ENCODE measurements around the gene GPC5.
"Not testable (repeated sequence)": the region's sequence is repeated elsewhere in the genome, so short reads cannot be mapped to it uniquely, and the experiment has no call there.

The GPC5 gene

DNA sequence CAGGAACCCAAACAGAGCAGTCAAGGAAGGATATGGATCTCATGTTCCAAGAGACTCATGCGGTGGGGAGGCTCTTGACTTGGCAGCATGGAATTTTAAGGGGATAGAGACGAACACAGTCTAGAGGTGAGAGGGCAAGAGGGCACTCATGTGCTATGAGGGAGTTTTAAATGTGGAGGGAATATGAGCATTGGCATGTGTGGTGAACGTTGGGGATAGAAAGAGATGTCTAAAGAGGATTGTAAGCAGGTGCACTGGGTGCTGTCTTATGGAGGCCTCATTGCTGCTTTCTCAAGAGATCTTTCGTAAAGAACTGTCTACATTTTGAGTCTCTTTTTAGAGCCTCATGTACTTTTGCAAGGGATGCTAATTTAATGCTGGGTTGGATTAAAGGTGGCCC lies 1227.9 kb downstream of the GPC5 start:
- DNase-seq (ENCODE audit: low read depth in 2 of 2), result no peak

- no peak for DNase-seq (ENCODE audit: low read depth in 2 of 2)
Observed at GRCh38 chr13:92640936-92641335, 1242.5 kb downstream of the GPC5 start.

DNA sequence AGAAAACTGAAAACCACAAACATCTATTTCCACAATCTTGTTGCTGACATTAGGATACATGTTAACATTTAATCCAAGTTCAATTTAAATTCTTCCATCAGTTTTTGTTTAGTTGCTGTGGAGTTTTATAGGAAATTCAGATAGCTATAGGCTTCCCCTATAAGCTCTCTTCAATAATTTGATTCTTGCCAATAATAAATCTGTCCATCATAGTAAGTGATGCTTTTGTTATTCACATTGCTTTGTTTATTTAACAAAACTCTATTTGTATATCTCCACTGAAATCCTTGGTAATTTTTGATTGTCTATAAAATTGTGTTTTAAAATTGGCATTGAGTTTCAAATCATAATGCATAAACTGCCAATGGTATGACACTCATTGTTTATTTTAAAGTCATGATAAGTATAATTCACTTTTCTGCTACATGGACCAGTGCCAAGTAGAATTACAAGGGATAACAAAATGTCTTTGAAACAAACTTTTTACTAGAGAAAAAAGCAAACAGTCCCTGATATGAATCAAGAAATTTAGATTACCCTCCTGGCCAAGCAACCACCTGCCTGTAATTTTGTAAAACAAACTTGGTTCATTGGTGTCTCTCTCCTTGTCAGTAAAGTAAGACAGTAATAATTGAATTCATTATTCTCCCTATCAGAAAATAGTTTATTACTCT lies 1250.9 kb downstream of the GPC5 start:
- DNase-seq (ENCODE audit: low read depth in 2 of 2), result no peak

GRCh38 chr13:92656103-92656502 lies 1257.7 kb downstream of the GPC5 start:
- DNase-seq (ENCODE audit: low read depth in 2 of 2), result no peak

- DNase-seq (ENCODE audit: low read depth in 2 of 2), result no peak
Observed at GRCh38 chr13:92656648-92657047, 1258.2 kb downstream of the GPC5 start.

DNA sequence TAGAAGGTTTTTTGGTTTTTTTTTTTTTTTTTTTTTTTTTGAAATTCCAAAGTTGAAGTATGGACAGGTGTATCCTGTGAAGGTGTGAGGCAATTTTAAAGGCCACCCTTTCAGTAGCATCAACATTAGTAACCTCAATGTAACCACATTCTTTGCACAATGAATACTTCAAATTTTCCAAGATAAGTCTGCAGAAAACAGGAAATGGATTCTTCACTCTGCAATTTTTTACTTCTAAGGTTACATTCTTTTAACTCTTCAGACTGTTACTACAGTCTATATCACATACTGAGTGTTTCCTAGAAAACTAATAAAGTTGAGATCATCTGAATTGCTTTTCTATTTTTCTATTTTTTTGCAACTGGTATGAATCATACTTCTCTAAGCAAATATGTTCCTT lies 1259.1 kb downstream of the GPC5 start:
- DNase-seq (ENCODE audit: low read depth in 2 of 2), result no peak

DNA sequence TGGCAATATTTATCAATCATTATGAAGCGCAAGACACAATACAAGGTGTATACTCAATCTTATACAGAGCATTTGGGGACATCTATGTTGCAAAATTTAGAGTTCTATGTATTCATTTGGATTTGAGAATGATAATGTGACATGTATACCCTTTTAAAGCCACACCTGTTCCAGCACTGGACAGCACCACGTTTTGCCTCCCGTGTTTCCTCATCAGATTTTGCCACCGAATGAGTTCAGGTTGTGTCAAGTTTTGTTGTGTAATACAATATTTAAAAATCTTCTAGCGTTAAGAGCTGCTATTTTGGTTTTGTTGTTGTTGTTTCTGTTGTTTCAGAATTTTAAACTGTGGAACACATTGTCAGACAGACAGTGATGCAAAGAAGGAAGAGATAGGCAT lies 1259.9 kb downstream of the GPC5 start:
- DNase-seq (ENCODE audit: low read depth in 2 of 2), result no peak

DNA sequence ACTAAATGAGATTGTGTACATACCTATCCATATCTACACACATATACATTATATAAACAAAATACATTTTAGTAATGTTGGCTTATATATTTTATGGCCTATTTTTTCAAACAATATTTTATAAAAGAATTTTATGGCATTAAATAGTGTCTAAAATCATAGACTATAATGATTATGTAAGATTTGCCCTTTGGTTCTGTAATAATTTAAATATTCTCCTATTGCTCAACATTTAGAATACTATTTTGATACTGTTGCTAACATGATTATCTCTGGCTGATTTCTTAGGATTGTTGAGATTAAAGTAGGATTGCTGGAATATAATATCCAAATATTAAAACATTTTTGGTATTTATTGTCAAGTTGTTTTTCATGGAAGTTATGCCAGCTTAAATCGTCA lies 1263.0 kb downstream of the GPC5 start:
- DNase-seq (ENCODE audit: low read depth in 2 of 2), result no peak

DNA sequence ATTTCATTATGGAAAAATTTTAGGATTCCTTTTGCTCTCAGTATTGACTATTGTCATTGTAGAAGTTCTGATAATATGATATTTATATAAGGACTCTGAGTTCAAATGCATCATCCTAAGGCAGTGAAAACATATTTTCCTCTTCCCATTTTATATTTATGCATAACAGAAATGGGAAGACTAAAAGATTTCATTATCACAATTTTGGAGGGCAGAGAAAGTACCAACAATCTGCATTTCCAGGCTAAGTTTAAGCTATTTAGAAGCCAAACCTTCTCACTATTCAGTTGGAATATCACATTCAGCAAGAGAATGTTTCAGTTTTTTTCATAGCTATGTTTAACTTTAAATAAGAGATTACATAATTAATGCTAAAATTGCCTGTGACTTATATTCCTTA lies 1269.7 kb downstream of the GPC5 start:
- DNase-seq (ENCODE audit: low read depth in 2 of 2), result no peak

- no peak for DNase-seq (ENCODE audit: low read depth in 2 of 2)
Observed at GRCh38 chr13:92670096-92670495, 1271.7 kb downstream of the GPC5 start.

DNA sequence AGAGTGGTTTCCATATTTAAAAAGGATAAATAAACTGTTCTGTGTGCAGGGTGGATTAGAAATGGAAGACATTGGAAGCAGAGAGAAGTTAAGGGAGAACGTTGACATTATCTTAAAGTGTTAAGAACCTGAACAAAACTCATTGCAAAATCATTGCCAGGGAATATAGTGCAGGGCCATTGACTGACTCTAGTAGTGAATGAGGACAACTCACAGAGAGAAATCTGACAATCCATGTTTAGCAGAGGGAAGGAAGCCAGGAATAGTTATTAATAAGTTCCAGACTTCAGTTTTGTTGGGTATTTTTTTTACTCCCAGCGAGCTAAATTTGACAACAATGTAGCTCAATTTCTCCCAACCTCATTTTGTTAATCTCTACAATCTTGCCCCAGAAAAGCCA lies 1273.4 kb downstream of the GPC5 start:
- DNase-seq (ENCODE audit: low read depth in 2 of 2), result no peak

GRCh38 chr13:92676246-92676645 lies 1277.8 kb downstream of the GPC5 start:
- DNase-seq (ENCODE audit: low read depth in 2 of 2), result no peak

DNA sequence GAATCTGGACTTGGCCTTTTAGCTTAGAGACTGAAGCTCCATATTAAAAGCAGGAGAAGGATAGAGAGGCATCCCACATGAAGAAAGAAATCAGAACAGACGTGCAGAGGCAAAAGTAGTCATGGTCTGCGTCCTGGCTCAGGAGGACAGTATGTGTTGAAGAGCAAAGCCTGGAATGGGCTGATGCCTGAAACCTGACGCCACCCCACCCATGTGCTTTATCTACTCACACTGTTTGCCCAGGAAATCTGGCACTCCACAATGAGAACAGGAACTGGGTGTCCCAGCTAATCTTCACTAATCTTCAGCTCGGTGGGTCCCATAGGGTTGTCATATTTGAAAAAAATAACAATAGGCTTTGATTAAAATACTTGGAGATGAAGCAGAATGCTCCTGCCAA lies 1279.2 kb downstream of the GPC5 start:
- no peak for DNase-seq (ENCODE audit: low read depth in 2 of 2)

DNA sequence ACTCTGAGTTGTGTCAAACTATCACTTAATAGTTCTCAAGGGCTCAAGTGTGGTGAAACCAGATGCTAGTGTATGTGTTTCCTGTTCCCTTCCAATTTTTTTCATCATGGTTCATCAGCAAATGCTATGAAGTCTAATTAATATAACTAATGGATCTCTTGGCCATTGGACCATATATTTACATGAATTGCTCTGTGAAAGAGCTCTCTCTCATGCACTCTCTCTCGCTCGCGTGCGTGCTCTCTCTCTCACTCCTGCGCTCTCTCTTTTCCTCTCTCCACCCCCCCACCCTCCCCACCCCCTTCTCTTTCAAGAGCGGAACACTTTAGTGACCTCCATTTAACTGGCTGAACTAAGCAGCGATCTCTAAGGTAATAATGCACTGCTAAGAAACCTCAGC lies 1281.2 kb downstream of the GPC5 start:
- DNase-seq (ENCODE audit: low read depth in 2 of 2), result no peak

GRCh38 chr13:92681239-92681638 lies 1282.8 kb downstream of the GPC5 start:
- no peak for DNase-seq (ENCODE audit: low read depth in 2 of 2)

- DNase-seq (ENCODE audit: low read depth in 2 of 2), result no peak
Observed at GRCh38 chr13:92682832-92683517, 1284.6 kb downstream of the GPC5 start.

DNA sequence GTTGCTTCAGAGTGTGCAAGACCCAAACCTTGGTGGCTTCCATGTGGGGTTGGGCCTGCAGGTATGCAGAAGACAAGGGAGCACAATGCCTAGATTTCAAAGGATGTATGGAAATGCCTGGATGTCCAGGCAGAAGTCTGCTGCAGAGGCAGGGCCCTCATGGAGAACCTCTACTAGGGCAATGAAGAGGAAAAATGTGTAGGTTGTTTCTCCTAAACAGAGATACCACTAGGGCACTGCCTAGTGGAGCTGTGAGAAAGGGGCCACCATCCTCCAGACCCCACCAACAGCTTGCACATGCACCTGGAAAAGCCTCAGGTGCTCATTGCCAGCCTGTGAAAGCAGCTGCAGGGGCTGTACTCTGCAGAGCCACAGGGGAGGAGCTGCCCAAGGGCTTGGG lies 1295.6 kb downstream of the GPC5 start:
- DNase-seq (ENCODE audit: low read depth in 2 of 2), result no peak

GRCh38 chr13:92695827-92696226 lies 1297.4 kb downstream of the GPC5 start:
- DNase-seq (ENCODE audit: low read depth in 2 of 2), result not testable (repeated sequence)

DNA sequence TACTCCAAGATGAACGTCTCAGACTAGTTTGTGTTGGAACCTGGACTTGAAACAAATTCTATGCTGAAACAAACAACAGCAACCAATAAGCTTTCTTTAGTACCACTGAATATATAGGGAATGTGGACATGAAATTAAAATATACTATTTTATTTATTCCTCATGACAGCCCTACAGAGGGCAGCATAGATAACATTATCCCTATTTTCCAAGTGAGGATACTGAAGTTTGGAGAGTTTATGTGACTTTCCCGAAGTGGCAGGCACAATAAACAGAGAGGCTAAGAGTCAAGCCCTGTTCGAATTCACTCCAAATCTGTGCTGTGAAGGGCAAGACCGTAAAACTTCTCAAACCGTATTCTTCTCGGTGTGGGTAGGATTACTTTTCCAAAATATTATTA lies 1318.3 kb downstream of the GPC5 start:
- DNase-seq (ENCODE audit: low read depth in 2 of 2), result no peak

DNA sequence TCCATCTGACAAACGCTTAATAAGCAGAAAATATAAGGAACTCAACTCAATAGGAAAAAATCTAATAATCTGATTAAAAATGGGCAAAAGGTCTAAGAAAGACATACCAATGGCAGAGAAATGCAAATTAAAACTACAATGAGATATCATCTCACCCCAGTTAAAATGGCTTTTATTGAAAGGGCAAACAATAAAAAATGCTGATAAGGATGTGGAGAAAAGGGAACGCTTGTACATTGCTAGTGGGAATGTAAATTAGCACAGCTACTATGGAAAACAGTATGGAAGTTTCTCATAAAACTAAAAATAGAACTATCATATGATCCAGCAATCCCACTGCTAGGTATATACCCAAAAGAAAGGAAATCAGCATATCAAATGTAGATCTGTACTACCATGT lies 1319.4 kb downstream of the GPC5 start:
- no peak for DNase-seq (ENCODE audit: low read depth in 2 of 2)

GRCh38 chr13:92719868-92720267 lies 1321.4 kb downstream of the GPC5 start:
- DNase-seq (ENCODE audit: low read depth in 2 of 2), result no peak

DNA sequence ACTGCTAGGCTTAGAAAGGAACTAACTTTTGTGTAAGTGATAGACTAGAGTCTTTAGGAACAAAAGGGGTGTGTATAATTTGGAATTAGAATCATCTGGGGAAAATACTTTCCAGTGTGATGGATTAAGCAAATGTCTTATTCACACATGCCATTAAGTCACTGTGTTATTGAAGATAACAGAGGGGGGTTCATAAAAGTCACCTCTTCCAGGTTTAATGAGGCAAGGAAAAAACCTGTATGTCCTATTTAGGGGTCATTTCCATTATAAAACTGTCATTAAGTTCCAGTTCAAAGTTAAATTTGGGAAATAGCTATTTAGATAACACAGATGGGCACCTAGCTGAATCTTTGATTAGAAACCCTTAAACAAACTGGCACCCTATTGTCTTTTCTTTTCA lies 1323.2 kb downstream of the GPC5 start:
- DNase-seq (ENCODE audit: low read depth in 2 of 2), result no peak

GRCh38 chr13:92727118-92727517 lies 1328.7 kb downstream of the GPC5 start:
- DNase-seq (ENCODE audit: low read depth in 2 of 2), result no peak

DNA sequence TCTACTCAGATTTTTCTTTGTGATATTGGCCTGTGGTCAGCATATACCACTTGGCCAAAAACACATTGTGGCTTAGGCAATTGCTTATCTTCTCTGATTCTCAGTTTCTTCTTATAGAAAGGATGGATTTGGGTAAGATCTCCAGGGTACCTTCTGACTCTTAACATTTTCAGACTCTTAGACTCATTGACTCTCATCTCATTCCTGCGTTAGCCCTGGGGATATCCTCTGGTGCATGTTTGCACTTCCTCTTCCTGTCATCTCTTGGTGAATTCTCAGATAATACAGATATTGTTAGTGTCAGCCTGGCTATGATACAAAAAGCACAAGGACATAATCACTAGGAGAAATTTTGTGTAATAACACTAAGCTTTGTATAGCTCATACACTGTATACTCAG lies 1335.6 kb downstream of the GPC5 start:
- no peak for DNase-seq (ENCODE audit: low read depth in 2 of 2)
